Measurements from ENCODE around the gene EIF5. TPM values are rescaled to one million over a fixed set of nuclear protein-coding genes. Genes with fewer than 3 reads are reported as not detected.

EIF5 gene
- total RNA-seq, 4 donors from 2014 or later = 157 to 273 (median 211) TPM

DNA sequence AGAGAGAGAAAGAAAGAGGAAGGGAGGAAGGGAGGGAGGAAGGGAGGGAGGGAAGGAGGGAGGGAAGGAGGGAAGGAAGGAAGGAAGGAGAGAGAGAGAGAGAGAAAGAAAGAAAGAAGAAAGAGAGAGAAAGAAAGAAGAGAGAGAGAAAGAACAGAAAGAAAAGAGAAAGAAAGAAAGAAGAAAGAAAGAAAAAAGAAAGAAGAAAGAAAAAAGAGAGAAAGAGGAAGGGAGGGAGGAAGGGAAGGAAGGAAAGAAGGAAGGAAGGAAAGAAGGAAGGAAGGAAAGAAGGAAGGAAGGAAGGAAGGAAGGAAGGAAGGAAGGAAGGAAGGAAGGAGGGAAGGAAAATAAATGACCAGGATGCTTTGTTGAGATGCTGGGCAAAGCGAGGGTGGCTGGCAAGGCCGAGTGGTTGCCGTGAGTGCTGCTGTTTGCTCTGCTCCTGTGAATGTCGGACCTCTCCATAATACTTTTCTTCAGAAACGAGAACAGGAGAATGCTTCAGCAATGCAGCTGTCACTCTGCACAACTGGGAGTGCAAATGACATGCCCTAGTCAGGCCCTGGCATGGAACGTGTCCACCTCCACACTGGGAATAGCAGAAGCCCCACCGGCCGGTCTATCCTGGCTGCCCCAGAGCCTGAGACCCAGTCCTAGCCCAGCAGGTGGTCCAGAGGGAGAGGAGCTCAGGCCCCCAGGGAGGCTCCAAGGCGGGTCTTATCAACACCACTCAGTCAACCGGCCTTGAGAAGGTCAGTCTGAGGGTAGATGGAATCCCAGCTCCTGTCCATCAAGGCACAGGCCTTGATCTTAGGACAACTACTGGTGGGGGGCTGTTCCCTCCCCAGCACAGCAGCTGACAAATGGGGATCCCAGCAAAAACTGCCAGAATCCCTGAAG is 25.1 kb upstream of the EIF5 start:
- Histone ChIP-seq H3K4me3 (no peak overlapping the region), H3K27me3 (peaks cover 0 to 12% (median 0%) of the 10 kb centered on the region in 4 donors), H3K9me3 (no peaks in the 10 kb centered on the region), H3K4me1 (no peaks in the 10 kb centered on the region), H3K27ac (no peak overlapping the region), H3K36me3 (no peaks in the 10 kb centered on the region)
- no peak for DNase-seq
- 83 to 90% methylated on average over 6 to 8 of the region's 10 CpGs for WGBS, 2 donors
- intact Hi-C loops (cut with DNase I) = no loop called here
- TF ChIP-seq, protein P1, sequence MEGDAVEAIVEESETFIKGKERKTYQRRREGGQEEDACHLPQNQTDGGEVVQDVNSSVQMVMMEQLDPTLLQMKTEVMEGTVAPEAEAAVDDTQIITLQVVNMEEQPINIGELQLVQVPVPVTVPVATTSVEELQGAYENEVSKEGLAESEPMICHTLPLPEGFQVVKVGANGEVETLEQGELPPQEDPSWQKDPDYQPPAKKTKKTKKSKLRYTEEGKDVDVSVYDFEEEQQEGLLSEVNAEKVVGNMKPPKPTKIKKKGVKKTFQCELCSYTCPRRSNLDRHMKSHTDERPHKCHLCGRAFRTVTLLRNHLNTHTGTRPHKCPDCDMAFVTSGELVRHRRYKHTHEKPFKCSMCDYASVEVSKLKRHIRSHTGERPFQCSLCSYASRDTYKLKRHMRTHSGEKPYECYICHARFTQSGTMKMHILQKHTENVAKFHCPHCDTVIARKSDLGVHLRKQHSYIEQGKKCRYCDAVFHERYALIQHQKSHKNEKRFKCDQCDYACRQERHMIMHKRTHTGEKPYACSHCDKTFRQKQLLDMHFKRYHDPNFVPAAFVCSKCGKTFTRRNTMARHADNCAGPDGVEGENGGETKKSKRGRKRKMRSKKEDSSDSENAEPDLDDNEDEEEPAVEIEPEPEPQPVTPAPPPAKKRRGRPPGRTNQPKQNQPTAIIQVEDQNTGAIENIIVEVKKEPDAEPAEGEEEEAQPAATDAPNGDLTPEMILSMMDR (IDR thresholded peaks at IDR 0.05) = no peak
- no peak for TF ChIP-seq POLR2A (IDR thresholded peaks at IDR 0.05)

DNA sequence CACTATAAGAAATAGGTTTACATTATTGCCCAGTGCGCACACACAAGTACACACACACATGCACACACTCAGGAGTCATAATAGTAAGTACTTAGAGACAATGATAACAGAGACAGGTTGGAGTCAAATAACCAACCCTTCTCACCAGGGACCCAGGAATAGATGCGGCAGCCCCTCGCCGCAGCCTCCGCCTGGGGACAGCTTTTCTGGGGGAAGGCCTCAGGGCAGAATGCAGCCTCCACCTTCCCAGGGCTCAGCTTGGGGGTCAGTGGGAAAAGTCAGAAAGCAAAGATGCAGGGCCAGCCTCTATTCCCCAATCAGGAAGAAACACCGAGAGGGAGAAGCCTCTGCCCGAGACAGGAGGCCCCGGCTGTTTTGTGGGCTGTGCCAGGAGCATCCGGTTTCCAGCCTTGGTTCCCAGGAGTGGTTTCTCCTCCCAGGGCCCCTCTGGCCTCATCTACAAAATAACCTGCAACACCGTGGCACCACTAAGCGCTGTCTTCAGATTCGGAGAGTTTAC is 23.4 kb upstream of the EIF5 start:
- no peak for DNase-seq
- intact Hi-C loops (cut with DNase I) = no loop called here

DNA sequence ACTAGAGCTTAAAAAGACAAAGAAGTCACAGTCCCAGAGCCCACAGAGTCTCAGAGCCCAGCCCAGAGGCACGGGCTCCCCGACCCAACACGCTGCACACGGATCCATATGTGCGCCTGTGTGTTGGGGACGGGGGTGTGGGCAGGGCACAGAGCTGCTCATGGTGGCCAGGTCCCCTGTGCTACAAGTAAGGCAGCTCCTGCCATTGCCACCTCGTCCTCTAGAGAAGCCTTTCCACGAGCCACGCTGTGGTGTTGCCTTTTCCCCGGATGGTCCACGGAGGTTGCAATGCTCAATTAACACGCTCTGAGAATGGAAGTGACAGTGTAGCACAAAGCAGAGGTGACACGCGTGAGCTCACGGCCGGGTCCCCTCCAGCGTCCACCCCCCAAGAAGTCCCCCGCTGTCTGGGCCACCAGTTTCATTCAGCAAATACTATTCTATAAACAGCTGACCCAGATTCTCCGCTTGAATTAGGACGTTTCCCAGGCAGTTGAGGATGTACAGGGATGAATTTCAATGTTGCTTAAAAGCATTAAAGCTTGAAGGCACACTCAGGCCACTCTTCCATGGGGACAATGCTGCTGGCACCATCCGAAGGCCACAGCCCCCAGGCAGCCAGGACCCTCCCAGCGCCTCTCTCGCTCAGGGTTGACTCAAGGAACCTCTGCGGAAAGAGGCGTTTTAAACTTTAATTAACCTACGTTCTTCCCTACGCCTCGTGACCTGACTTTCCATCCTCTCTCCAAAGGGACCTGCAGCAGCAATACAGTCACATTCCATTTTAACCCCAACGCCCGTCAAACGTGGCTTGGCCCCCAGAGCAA is 22.7 kb upstream of the EIF5 start:
- intact Hi-C loops (cut with DNase I) = no loop called here
- Histone ChIP-seq H3K36me3 (no peaks in the 10 kb centered on the region), H3K27me3 (peaks cover 0 to 7% (median 0%) of the 10 kb centered on the region in 4 donors), H3K27ac (no peak overlapping the region), H3K9me3 (no peaks in the 10 kb centered on the region), H3K4me3 (no peak overlapping the region), H3K4me1 (peaks cover 0 to 9% (median 0%) of the 10 kb centered on the region in 3 donors)
- 85 to 92% methylated on average over 20 to 26 of the region's 31 CpGs for WGBS, 2 donors
- no peak for DNase-seq
- TF ChIP-seq POLR2A (IDR thresholded peaks at IDR 0.05) = no peak
- TF ChIP-seq, protein P1 (IDR thresholded peaks at IDR 0.05) = no peak

More for the DNA sequence above, 23.4 kb upstream of the EIF5 start:
- TF ChIP-seq POLR2A (IDR thresholded peaks at IDR 0.05) = no peak
- TF ChIP-seq, protein P1 (IDR thresholded peaks at IDR 0.05) = no peak
- peaks cover 0 to 10% (median 0%) of the 10 kb centered on the region in 4 donors for H3K27me3 ChIP-seq
- no peak overlapping the region for H3K4me3 ChIP-seq
- H3K9me3 ChIP-seq = no peaks in the 10 kb centered on the region
- H3K4me1 ChIP-seq = peaks cover 0 to 6% (median 0%) of the 10 kb centered on the region in 3 donors
- 91 to 98% methylated on average over 5 to 10 of the region's 12 CpGs for WGBS, 2 donors
- no peak overlapping the region for H3K27ac ChIP-seq
- H3K36me3 ChIP-seq = no peaks in the 10 kb centered on the region

DNA sequence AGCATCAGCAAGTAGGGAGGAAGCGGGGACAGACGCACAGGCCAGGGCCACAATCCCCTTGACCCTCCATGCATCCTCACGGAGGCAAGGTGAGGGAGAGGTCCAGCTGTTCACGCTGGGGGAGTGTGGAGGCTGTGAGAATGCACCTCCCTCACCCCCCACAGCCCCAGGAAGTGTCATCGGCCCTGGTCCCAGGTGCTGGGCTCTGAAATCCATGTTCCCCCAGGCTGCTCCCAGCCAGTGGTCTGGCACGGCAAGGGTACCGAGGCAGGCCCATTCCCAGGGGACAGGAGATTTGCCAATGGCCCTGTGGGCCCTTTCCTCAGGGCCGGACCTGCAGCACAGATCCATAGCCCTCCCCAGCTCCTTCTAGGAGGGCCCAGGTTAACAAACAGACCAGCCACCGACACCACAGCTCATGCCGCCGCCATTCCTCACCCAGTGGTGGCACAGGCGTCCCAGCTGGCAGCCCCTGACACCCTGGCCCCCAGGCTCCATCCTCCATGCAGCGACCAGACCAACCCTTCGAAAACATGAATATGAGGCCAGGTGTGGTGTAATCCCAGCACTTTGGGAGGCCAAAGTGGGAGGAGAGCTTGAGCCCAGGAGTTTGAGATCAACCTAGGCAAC is 21.9 kb upstream of the EIF5 start:
- Histone ChIP-seq H3K4me3 (no peak overlapping the region), H3K9me3 (no peaks in the 10 kb centered on the region), H3K27me3 (peaks cover 0 to 7% (median 0%) of the 10 kb centered on the region in 4 donors), H3K36me3 (no peaks in the 10 kb centered on the region), H3K27ac (no peak overlapping the region), H3K4me1 (peaks cover 0 to 9% (median 0%) of the 10 kb centered on the region in 3 donors)
- intact Hi-C loops (cut with DNase I) = no loop called here
- no peak for DNase-seq
- TF ChIP-seq, protein P1 (IDR thresholded peaks at IDR 0.05) = no peak
- no peak for TF ChIP-seq POLR2A (IDR thresholded peaks at IDR 0.05)
- 94 to 97% methylated on average over 5 to 10 of the region's 14 CpGs for WGBS, 2 donors

Measured in esophagus squamous epithelium (tissue), 5 donors.